Activated CD8-positive, alpha-beta T cell treated with anti-CD3 and anti-CD28 coated beads for 36 hours (primary cell): ENCODE results near the gene C17orf113. TPM values are rescaled to one million over a fixed set of nuclear protein-coding genes. Genes with fewer than 3 reads are reported as not detected.

Source experiments
- ATAC-seq: fragments of 200-7000 bp; cut with Tn5 transposase; one replicate; pipeline ENCODE4 v1.10.0; 2021; ENCODE audit warnings: mild to moderate bottlenecking, moderate library complexity
- CTCF ChIA-PET: fragments of 350-600 bp; sonication (Branson Sonifier 250); formaldehyde crosslinking; loops from one replicate; lab custom pipeline; 2021; ENCODE audit warnings: antibody characterized with exemption; lab: Charles Lee
- POLR2A ChIA-PET: fragments of 350-600 bp; sonication (Branson Sonifier 250); formaldehyde crosslinking; loops from one replicate; lab custom pipeline; 2021; ENCODE audit warnings: antibody characterized with exemption; lab: Charles Lee
- DNase-seq: peaks from one replicate; pipeline ENCODE4 v3.0.0-alpha.2; 2020
- H3K27ac Mint-ChIP-seq: one replicate; pipeline ENCODE4 v1.8.0; 2021; ENCODE audit warnings: mild to moderate bottlenecking, mixed read lengths
- H3K27me3 Mint-ChIP-seq: one replicate; pipeline ENCODE4 v1.8.0; 2021; ENCODE audit warnings: mixed read lengths
- H3K36me3 Mint-ChIP-seq: one replicate; pipeline ENCODE4 v1.8.0; 2021; ENCODE audit warnings: low read depth, mixed read lengths
- H3K4me1 Mint-ChIP-seq: one replicate; pipeline ENCODE4 v1.8.0; 2021; ENCODE audit warnings: low read depth, mixed read lengths
- H3K4me3 Mint-ChIP-seq: one replicate; pipeline ENCODE4 v1.8.0; 2021; ENCODE audit warnings: mild to moderate bottlenecking, moderate library complexity, mixed read lengths
- H3K9me3 Mint-ChIP-seq: one replicate; pipeline ENCODE4 v1.8.0; 2021; ENCODE audit warnings: mixed read lengths
- intact Hi-C: fragments of 100-400 bp; cut with micrococcal nuclease; formaldehyde crosslinking; loops from one replicate; pipeline ENCODE4 v1.10.0; 2022
- total RNA-seq, 2 experiments: library from RNA; stranded (reverse); gene quantifications; one replicate each; pipeline ENCODE4 v1.2.3, GENCODE V29; 2021
- TF ChIP-seq, protein P1 (sequence below): fragments of 200-600 bp; IDR thresholded peaks from one replicate; pipeline ENCODE4 v1.8.0; 2022; ENCODE audit warnings: antibody characterized with exemption, mild to moderate bottlenecking

The C17orf113 gene
- total RNA-seq, 2 experiments from 2014 or later, result 0.72 to 0.77 TPM

DNA sequence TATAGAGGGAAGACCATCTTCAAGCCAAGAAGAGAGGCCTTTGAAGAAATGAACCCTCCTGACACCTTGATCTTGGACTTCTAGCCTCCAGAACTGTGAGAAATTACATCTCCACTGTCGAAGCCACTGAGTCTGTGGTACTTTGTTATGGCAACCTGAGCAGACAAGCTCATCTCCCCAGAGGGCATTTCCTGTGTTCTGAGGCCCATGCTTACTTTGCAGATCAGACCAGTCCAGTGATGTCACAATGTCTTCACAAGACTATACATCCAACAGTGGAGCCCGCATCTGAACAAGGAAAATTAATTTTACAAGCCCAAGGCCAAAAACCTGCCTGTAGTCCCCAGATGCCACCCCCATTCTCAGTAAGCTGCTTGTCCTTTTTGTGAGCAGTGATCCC, 14.8 kb upstream of the C17orf113 start:
- POLR2A ChIA-PET, result interaction anchor here (1.1 to 1.7 kb wide), 5 partner anchors 9 to 53 kb away, joined by 3 to 5 read pairs (median 4); partner anchors contain the start of gene DNAJC7
- Mint-ChIP-seq H3K36me3 (no peaks in the 10 kb centered on the region), H3K4me1 (peaks cover 19% of the 10 kb centered on the region), H3K4me3 (no peak overlapping the region), H3K27me3 (no peaks in the 10 kb centered on the region), H3K27ac (peak overlapping the region; percentile 64), H3K9me3 (no peaks in the 10 kb centered on the region)
- intact Hi-C loops, result no loop called here
- TF ChIP-seq, protein P1, sequence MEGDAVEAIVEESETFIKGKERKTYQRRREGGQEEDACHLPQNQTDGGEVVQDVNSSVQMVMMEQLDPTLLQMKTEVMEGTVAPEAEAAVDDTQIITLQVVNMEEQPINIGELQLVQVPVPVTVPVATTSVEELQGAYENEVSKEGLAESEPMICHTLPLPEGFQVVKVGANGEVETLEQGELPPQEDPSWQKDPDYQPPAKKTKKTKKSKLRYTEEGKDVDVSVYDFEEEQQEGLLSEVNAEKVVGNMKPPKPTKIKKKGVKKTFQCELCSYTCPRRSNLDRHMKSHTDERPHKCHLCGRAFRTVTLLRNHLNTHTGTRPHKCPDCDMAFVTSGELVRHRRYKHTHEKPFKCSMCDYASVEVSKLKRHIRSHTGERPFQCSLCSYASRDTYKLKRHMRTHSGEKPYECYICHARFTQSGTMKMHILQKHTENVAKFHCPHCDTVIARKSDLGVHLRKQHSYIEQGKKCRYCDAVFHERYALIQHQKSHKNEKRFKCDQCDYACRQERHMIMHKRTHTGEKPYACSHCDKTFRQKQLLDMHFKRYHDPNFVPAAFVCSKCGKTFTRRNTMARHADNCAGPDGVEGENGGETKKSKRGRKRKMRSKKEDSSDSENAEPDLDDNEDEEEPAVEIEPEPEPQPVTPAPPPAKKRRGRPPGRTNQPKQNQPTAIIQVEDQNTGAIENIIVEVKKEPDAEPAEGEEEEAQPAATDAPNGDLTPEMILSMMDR, result no peak
- peak; percentile 29 for ATAC-seq
- CTCF ChIA-PET, result interaction anchor here (1.1 to 6.0 kb wide), 19 partner anchors 9 to 157 kb away, joined by 3 to 72 read pairs (median 6); partner anchors contain the start of genes C17orf113, DHX58, DNAJC7 and ODAD4
- peak; percentile 31 for DNase-seq

DNA sequence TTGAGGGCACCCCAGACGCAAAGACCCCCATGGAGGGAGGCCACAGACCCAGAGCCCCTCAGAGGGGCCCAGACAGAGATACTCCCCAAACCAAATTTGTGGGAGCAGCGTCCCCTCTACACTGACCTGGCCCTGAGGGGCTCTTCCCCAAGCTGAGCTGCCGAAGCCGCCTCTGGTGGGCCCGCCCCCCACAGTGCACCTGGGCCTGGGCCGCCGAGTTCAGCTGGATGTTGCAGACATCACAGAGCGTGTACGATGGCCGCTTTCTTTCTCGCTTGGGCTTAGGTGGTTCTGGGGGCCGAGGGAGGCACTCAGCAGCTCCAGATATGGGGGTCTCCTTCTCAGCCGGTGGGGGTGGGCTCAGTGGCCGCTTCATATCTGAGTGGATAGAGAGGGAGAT, 12.3 kb upstream of the C17orf113 start:
- POLR2A ChIA-PET, result no interaction called here
- no peak overlapping the region for H3K27ac Mint-ChIP-seq
- no peak for ATAC-seq

DNA sequence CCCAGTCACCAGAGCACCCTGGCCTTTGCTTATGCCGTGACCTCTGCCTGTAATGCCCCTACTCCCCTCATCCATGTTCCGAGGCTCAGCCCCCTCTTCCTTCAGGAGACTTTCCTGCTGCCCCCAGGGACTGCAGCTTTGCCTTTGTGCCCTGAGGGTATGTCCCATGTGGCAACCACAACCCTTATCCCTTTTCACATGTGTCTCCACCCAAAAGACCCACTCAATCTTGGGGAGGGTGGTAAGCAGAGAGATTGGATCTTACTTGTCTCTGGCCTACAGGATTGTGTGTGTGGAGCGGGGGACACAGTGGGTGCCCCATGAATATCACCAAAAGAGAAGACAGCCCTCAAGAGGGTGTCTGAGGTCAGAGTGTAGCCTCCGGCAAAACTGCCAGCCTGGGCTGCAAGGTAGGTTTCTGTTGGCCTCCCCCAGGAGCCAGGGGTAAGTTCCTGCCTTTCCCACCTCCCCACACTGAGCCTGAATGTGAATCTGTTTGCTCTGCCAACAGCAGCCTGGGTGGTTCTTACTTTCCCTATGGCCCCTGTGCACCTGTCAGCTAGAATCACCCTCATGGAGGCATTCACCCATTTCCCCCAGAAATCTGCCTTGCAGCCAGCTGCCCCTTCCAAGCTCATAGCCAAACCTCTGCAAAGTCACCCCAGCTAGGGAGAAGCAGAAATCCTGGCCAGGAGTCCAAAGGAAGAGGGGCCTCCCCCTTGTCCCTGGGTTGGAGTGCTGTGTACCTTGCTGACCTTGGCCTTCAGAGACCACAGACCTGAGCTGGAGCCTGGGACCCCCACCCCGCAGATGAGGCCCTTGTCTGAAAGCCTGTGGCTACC, 11.5 kb upstream of the C17orf113 start:
- Mint-ChIP-seq H3K9me3 (no peaks in the 10 kb centered on the region), H3K4me1 (peaks cover 19% of the 10 kb centered on the region), H3K27ac (no peak overlapping the region), H3K4me3 (no peak overlapping the region), H3K36me3 (no peaks in the 10 kb centered on the region), H3K27me3 (no peaks in the 10 kb centered on the region)
- TF ChIP-seq, protein P1, result no peak
- ATAC-seq, result no peak
- CTCF ChIA-PET, result interaction anchor here (1.3 kb wide), 1 partner anchor 11 kb away, joined by 4 read pairs; no protein-coding TSS in a partner anchor
- POLR2A ChIA-PET, result no interaction called here
- no peak for DNase-seq
- intact Hi-C loops, result no loop called here

More for the DNA sequence above, 12.3 kb upstream of the C17orf113 start:
- no peaks in the 10 kb centered on the region for H3K36me3 Mint-ChIP-seq
- H3K4me1 Mint-ChIP-seq, result peaks cover 19% of the 10 kb centered on the region
- CTCF ChIA-PET, result interaction anchor here (1.2 kb wide), 1 partner anchor 17 kb away, joined by 5 read pairs; no protein-coding TSS in a partner anchor
- H3K9me3 Mint-ChIP-seq, result no peaks in the 10 kb centered on the region
- no peak for DNase-seq
- TF ChIP-seq, protein P1, result no peak
- no peak overlapping the region for H3K4me3 Mint-ChIP-seq
- intact Hi-C loops, result no loop called here
- H3K27me3 Mint-ChIP-seq, result no peaks in the 10 kb centered on the region

DNA sequence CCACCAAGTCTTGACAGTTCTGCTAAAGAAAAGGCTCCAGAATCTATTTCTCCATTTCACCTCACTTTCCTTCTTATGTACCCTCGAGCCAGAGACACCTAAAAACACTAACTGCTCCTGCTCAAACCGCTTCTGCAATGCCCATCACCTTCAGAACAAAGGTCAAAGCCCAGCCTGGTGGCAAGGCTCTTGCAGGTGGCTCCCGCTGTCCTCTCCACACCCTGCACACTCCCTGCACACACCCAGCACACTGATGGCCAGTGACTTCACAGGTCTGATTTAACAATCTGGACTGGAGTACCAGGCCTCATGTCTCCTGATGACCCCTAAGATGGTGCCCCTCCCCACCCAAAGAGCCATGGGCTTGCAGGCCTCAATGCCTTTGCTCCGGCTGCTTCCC, 9.8 kb upstream of the C17orf113 start:
- H3K36me3 Mint-ChIP-seq, result no peaks in the 10 kb centered on the region
- no peaks in the 10 kb centered on the region for H3K27me3 Mint-ChIP-seq
- H3K4me1 Mint-ChIP-seq, result peaks cover 22% of the 10 kb centered on the region
- no peaks in the 10 kb centered on the region for H3K9me3 Mint-ChIP-seq
- DNase-seq (no peak), ATAC-seq (no peak)
- ChIA-PET POLR2A (no interaction called here), CTCF (interaction anchor here (0.6 to 1.4 kb wide), 3 partner anchors 40 to 273 kb away, joined by 3 to 6 read pairs (median 3); partner anchors contain the start of gene NKIRAS2)
- TF ChIP-seq, protein P1, result no peak
- no peak overlapping the region for H3K27ac Mint-ChIP-seq
- intact Hi-C loops, result no loop called here
- no peak overlapping the region for H3K4me3 Mint-ChIP-seq

DNA sequence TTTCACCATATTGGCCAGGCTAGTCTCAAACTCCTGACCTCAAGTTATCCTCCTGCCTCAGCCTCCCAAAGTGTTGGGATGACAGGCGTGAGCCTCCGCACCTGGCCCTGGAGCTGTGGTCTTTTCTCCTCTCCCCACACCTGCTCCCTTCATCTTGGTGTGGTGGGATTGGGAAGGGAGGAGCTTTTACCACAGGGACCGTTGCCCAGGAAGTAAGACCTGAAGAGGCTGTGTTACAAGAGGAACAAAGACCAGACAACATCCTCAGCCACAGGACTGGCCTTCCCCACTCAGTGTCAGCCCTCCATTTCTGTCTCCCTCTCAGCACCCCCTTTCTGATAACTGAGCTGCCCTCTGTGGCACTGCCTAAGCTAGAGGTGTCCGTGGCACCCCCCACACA, 9.4 kb upstream of the C17orf113 start:
- TF ChIP-seq, protein P1, result no peak
- Mint-ChIP-seq H3K27me3 (peaks cover 1% of the 10 kb centered on the region), H3K4me1 (peaks cover 17% of the 10 kb centered on the region), H3K36me3 (no peaks in the 10 kb centered on the region), H3K4me3 (no peak overlapping the region), H3K27ac (no peak overlapping the region), H3K9me3 (no peaks in the 10 kb centered on the region)
- no peak for DNase-seq
- ChIA-PET POLR2A (interaction anchor here (0.9 to 1.5 kb wide), 2 partner anchors 12 to 51 kb away, joined by 4 read pairs; no protein-coding TSS in a partner anchor), CTCF (interaction anchor here (1.1 to 1.4 kb wide), 2 partner anchors 40 to 97 kb away, joined by 3 to 6 read pairs; partner anchors contain the start of gene NKIRAS2)
- intact Hi-C loops, result no loop called here
- no peak for ATAC-seq
